ENCODE results near the gene FASN. TPM values are rescaled to one million over a fixed set of nuclear protein-coding genes. Genes with fewer than 3 reads are reported as not detected.

Gene FASN
- total and polyA plus RNA-seq, 2 of the 4 experiments (the other 2 are of a cell fraction): 12.4 to 56.0 TPM

- intact Hi-C loops (cut with micrococcal nuclease) (loop anchor here (1.0 to 10.0 kb wide), 3 partner anchors 68 to 294 kb away; partner anchors contain the start of gene FASN), in situ Hi-C loops (cut with MboI; ENCODE audit: low sequenced_read_pairs) (loop anchor here (5.0 kb wide), 1 partner anchor 127 kb away; no protein-coding TSS in a partner anchor), dilution Hi-C loops (cut with HindIII; ENCODE audit: low sequenced_read_pairs, unreplicated experiment) (no loop called here)
- Histone ChIP-seq H3K79me1 (ENCODE audit: low read depth in 1 of 2, low read length in 2 of 2) (no peaks in the 10 kb centered on the region; a peak in 1 of 4 replicates), H3K4me1 (ENCODE audit: control insufficient read depth, insufficient read depth, low read length) (peaks cover 4% of the 10 kb centered on the region; the same call in 1 of the 2 replicates), H3K9ac (ENCODE audit: low read depth, low read length) (no peak overlapping the region), H3K14ac (replicated peaks; ENCODE audit: low read depth, low read length) (no peak overlapping the region), H3K4ac (ENCODE audit: low read depth, low read length) (no peak overlapping the region), H3K36me3 (ENCODE audit: control insufficient read depth, insufficient read depth, low read length) (peaks cover 2% of the 10 kb centered on the region), H4K20me1 (ENCODE audit: insufficient read depth, low read length) (no peaks in the 10 kb centered on the region; the same call in 1 of the 2 replicates), H3K9me1 (ENCODE audit: insufficient read depth, low read length) (no peaks in the 10 kb centered on the region), H4K91ac (ENCODE audit: insufficient read depth, low read depth, low read length) (no peak overlapping the region), H2AFZ (replicated peaks; ENCODE audit: low read length, poor library complexity) (peak overlapping the region; percentile 94), H3K9me3 (ENCODE audit: control insufficient read depth, insufficient read depth, low read length) (no peaks in the 10 kb centered on the region), H2AK9ac (replicated peaks; ENCODE audit: low read depth, low read length, poor library complexity) (peak overlapping the region; percentile 89), H2AK5ac (ENCODE audit: low read depth, low read length) (no peak overlapping the region), H4K5ac (ENCODE audit: low read depth, low read length) (no peak overlapping the region), H3K56ac (ENCODE audit: extremely low read depth, insufficient read depth, low read length) (no peak overlapping the region), H3K23ac (ENCODE audit: low read depth, low read length) (no peak overlapping the region), H2BK5ac (ENCODE audit: low read depth, low read length, poor library complexity, severe bottlenecking) (no peak overlapping the region), H2BK120ac (ENCODE audit: low read depth, low read length) (no peak overlapping the region), H3K4me2 (ENCODE audit: low read depth, low read length) (peak overlapping the region; percentile 78), H4K8ac (ENCODE audit: low read depth in 2 of 2, low read length in 2 of 2) (no peak overlapping the region), H3K18ac (ENCODE audit: low read depth, low read length) (no peak overlapping the region), H3K27ac (ENCODE audit: insufficient read depth, low read length) (no peak overlapping the region), H3K4me3 (ENCODE audit: insufficient read depth, low read depth, low read length) (peak overlapping the region; percentile 47), H2BK15ac (ENCODE audit: low read depth, low read length) (no peak overlapping the region), H2BK20ac (ENCODE audit: low read depth, low read length) (no peak overlapping the region), H3K27me3 (ENCODE audit: control insufficient read depth, insufficient read depth, low read length) (no peaks in the 10 kb centered on the region)
- 3% methylated on average over 62 of the region's 94 CpGs; no CpG with 5 or more reads in 1 of the 2 experiments for WGBS, 2 experiments (ENCODE audit: extremely low coverage in 2 of 2, insufficient read length in 1 of 2)
- CTCF ChIA-PET: interaction anchor here (0.7 to 1.3 kb wide), 3 partner anchors 124 to 175 kb away, joined by 3 to 4 read pairs (median 3); no protein-coding TSS in a partner anchor
- TF ChIP-seq RAD21 (IDR thresholded peaks at IDR 0.05; ENCODE audit: low read length) (peak; percentile 94), SMC3 (IDR thresholded peaks at IDR 0.05; ENCODE audit: low read depth, low read length) (peak; percentile 81), CTCF (conservative IDR thresholded peaks at IDR 0.05; ENCODE audit: low read depth, low read length) (peak; percentile 93), RCOR1 (IDR thresholded peaks at IDR 0.05; ENCODE audit: insufficient replicate concordance, low read length) (no peak), FOS (IDR thresholded peaks at IDR 0.05; ENCODE audit: low read depth, low read length) (no peak), MXI1 (IDR thresholded peaks at IDR 0.05; ENCODE audit: borderline replicate concordance, low read depth, low read length) (peak; percentile 17; the same call in 1 of the 2 replicates)
- TF ChIP-seq, protein P1, sequence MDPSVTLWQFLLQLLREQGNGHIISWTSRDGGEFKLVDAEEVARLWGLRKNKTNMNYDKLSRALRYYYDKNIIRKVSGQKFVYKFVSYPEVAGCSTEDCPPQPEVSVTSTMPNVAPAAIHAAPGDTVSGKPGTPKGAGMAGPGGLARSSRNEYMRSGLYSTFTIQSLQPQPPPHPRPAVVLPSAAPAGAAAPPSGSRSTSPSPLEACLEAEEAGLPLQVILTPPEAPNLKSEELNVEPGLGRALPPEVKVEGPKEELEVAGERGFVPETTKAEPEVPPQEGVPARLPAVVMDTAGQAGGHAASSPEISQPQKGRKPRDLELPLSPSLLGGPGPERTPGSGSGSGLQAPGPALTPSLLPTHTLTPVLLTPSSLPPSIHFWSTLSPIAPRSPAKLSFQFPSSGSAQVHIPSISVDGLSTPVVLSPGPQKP (IDR thresholded peaks at IDR 0.05; ENCODE audit: borderline replicate concordance, low read depth, low read length): no peak
- DNase-seq: peak; percentile 79
- peak; percentile 89 for ATAC-seq (ENCODE audit: low read depth)
- POLR2A ChIA-PET (ENCODE audit: unreplicated experiment): no interaction called here
- no TSS peak for BruUV-seq (replicated peaks)
Measured at GRCh38 chr17:82030470-82031302, 67.3 kb downstream of the FASN start.
